Endometrial microvascular endothelial cells (primary cell): Measurements from ENCODE around the gene PHF21B. TPM values are rescaled to one million over a fixed set of nuclear protein-coding genes. Genes with fewer than 3 reads are reported as not detected.

Experiments used
- in situ Hi-C: cut with HindIII; loops from 2 replicates; pipeline ENCODE4 v1.10.0; 2017; ENCODE audit warnings: low sequenced_read_pairs, low pct_unique_long_range_greater_than_20kb; ENCODE audit errors: inconsistent ontology term
- total RNA-seq: library from RNA; depleted of rRNA; stranded (reverse); fragments of >200 nt; gene quantifications from one replicate; pipeline ENCODE4 v1.2.3, GENCODE V29; 2015; ENCODE audit errors: inconsistent ontology term

PHF21B gene
- total RNA-seq, 1 donor from 2014 or later: not detected

- in situ Hi-C loops: no loop called here
Observed at GRCh38 chr22:44995105-44995514, 14.7 kb downstream of the PHF21B start.

DNA sequence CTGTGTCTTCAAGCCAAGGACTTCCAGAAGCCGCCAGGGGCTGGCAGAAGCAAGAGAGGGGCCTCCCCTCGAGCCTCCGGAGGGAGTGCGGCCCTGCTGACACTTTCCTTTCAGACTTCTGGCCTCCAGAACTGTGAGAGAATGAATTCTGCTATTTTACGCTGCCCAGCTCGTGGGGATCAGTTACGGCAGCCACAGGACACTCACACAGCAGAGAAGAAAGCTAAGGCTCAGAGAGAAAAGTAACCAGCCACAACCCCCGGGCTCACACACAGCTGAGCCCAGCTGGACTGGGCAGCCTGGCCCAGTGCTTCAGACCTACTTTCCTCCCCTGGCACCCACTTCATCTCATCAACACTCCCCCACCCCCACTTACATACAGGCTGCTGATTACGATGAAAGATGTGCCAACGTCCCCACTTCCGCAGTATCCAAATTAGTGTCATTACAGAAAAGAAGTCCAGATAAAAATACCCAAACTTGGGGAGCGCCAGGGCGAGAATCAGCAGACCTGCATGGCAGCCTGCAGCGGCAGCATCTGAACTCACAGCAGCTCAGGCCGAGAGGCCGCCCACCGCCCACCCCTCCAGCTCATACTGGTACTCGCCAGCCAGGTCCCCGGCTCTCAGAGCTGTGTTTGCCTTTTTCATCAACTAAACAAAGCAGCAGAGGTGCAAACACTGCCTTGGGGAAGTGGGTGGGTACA is 15.3 kb downstream of the PHF21B start:
- in situ Hi-C loops: no loop called here

GRCh38 chr22:44992166-44992565 is 17.6 kb downstream of the PHF21B start:
- in situ Hi-C loops: no loop called here

GRCh38 chr22:44991218-44991617 is 18.6 kb downstream of the PHF21B start:
- in situ Hi-C loops: no loop called here

DNA sequence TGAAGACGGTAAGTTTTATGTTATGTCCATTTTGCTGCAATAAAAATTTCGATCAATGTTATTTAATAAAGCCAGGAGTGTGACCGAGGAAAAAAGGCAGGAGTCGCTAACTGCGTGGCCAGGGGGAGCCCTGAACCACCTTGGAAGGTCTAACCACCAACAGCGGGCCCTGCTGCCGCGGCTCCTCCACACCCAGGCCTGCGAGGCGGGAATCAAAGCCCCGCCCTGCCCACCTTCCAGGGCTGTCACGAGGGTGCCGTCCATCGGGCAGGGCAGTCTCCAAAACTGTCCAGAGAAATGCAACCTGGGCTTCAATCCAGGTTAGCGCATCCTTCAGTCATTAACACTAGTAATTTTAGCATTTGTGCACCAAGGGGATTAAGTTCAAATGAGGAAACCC is 19.0 kb downstream of the PHF21B start:
- in situ Hi-C loops: no loop called here

DNA sequence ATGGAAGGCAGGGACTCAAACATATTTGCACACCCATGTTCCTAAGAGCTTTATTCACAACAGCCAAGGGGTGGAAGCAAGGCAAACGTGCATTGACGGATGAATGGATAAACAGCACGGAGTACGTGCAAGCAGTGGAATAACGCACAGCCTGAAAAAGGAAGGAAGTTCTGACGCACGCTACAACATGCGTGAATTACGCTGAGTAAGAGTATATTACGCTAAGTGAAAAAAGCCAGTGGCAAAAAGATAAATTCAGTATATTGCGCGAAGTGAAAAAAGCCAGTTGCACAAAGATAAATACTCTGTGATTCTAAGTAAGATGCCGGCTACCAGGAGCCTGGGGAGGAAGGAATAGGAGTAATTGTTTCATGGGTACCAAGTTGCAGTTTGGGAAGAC is 19.5 kb downstream of the PHF21B start:
- in situ Hi-C loops: no loop called here

DNA sequence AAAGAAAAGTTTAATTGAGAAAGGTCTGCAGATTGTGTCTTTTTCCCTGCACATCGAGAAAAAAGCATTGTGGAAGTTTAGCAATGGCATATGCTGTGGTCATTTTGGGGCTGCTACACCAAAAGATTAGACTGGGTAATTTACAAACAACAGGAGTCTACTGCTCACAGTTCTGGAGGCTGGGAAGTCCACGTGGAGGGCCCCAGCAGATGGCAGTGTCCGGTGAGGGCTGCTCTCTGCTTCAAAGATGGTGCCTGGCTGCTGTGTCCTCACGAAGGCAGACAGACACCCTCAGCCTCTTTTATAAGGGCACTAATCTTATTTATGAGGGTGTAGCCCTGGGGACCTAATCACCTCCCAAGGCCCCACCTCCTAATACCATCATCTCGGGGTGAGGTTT is 21.1 kb downstream of the PHF21B start:
- in situ Hi-C loops: no loop called here

- in situ Hi-C loops: no loop called here
Observed at GRCh38 chr22:44986926-44987325, 22.9 kb downstream of the PHF21B start.

DNA sequence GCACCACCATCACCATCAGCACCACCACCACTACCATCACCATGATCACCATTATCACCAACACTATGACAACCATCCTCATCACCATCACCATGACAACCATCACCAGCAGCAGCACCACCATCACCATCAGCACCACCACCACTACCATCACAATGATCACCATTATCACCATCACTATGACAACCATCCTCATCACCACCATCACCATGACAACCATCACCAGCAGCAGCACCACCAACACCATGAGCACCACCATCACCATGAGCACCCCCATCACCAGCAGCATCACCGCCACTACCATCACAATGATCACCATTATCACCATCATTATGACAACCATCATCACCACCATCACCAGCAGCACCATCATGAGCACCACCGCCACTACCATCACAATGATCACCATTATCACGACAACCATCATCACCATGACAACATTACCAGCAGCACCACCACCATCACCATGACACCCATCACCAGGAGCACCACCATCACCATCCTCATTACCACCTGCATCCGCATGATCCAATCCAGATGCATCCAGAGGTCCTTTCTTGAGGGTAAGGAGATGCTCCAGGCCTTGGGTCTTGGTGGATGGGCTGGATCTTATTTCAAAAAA is 23.8 kb downstream of the PHF21B start:
- in situ Hi-C loops: no loop called here

DNA sequence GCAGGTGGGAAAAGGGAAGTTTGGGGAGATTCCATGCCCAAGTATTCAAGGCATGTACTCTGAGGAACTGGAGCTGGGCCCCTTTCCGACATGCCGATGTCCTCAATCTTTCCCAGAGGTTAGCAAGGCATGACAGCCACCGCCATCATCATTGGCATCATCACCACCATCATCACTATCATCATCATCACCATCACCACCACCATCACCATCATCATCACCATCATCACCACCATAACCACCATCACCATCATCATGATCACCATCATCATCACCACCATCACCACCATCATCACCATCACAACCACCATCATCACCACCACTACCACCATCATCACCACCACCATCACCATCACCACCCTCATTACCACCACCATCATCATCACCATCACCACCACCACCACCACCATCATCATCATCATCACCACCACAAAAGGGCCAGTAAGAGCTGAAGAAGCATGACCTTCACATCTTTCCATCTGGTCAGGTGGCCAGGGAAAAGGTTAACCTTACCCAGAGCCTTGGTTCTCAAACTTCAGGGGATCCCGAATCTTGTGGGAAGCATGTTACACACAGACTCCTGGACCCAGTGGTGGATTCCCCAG is 25.8 kb downstream of the PHF21B start:
- in situ Hi-C loops: no loop called here

- in situ Hi-C loops: no loop called here
Observed at GRCh38 chr22:44982445-44982844, 27.4 kb downstream of the PHF21B start.

DNA sequence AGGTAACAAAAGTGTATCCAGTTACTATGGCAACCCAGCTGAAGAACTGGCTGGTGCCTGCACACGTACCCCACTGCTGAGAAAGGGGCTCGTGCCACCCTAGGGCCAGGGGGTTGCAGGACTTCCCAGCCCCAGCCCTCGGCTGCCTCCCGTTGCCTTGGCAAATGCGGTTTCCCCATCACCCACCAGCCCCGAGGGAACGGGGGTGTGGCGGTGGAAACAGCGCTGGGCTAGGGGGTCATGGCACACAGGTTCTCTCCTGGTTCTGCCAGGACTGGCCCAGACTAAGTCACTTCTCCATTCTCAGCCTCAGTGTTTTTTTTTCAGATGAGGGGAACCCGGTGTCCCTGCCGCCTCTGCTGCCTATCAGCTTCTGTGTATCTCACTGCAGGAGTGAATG is 27.9 kb downstream of the PHF21B start:
- in situ Hi-C loops: no loop called here

GRCh38 chr22:44979154-44979553 is 30.7 kb downstream of the PHF21B start:
- in situ Hi-C loops: no loop called here

GRCh38 chr22:44975427-44976262 is 34.2 kb downstream of the PHF21B start:
- in situ Hi-C loops: no loop called here

- in situ Hi-C loops: no loop called here
Observed at GRCh38 chr22:44974454-44974853, 35.4 kb downstream of the PHF21B start.

GRCh38 chr22:44973829-44974228 is 36.0 kb downstream of the PHF21B start:
- in situ Hi-C loops: no loop called here

- in situ Hi-C loops: no loop called here
Observed at GRCh38 chr22:44972363-44973083, 37.3 kb downstream of the PHF21B start.

- in situ Hi-C loops: no loop called here
Observed at GRCh38 chr22:44971651-44972362, 38.0 kb downstream of the PHF21B start.
